Keratinocyte (primary cell): ENCODE results near the gene MYO1G. TPM values are rescaled to one million over a fixed set of nuclear protein-coding genes. Genes with fewer than 3 reads are reported as not detected.

Experiments used
- DNase-seq: peaks from one replicate; pipeline ENCODE4 v3.0.0-alpha.2; 2011; ENCODE audit warnings: low read depth, missing footprints, low spot score
- FAIRE-seq: peaks from 2 replicates; lab custom pipeline; 2011; peaks lifted over from hg19 to GRCh38; lab: Jason Lieb, UNC
- H2AFZ ChIP-seq: 2 replicates; pipeline ENCODE4 v1.6.0; 2012; ENCODE audit warnings: low read length, control low read depth, inconsistent platforms; ENCODE audit not compliant: control insufficient read depth
- H3K27ac ChIP-seq: 2 replicates; pipeline ENCODE4 v1.5.1; 2011; ENCODE audit warnings: low read length; ENCODE audit not compliant: control insufficient read depth, insufficient read depth
- H3K27me3 ChIP-seq: 3 replicates; pipeline ENCODE4 v1.6.0; 2011; ENCODE audit warnings: low read length; ENCODE audit not compliant: control insufficient read depth, insufficient read depth; ENCODE audit errors: extremely low read depth
- H3K36me3 ChIP-seq, 2 experiments: 2 replicates in 1 of 2; 3 replicates in 1 of 2; pipeline ENCODE4 v1.5.1; 2011; ENCODE audit warnings: low read length in 2 of 2, mild to moderate bottlenecking in 1 of 2; ENCODE audit not compliant: control insufficient read depth in 2 of 2, insufficient read depth in 2 of 2; ENCODE audit errors: extremely low read depth in 1 of 2
- H3K4me1 ChIP-seq: 3 replicates; pipeline ENCODE4 v1.5.1; 2011; ENCODE audit warnings: low read length; ENCODE audit not compliant: control insufficient read depth, insufficient read depth; ENCODE audit errors: extremely low read depth
- H3K4me2 ChIP-seq: 3 replicates; pipeline ENCODE4 v1.6.0; 2011; ENCODE audit warnings: low read depth, low read length; ENCODE audit not compliant: control insufficient read depth, insufficient read depth; ENCODE audit errors: extremely low read depth
- H3K4me3 ChIP-seq, 3 experiments: fragments of 200-600 bp in 1 of 3; sonication (generic) in 1 of 3; 2 replicates in 2 of 3; 3 replicates in 1 of 3; pipeline ENCODE4 v1.5.1; 2011 to 2016; ENCODE audit warnings: low read length in 3 of 3, mild to moderate bottlenecking in 3 of 3, control low read depth in 2 of 3, inconsistent platforms in 1 of 3, low read depth in 1 of 3, mixed read lengths in 1 of 3, mixed run types in 1 of 3, moderate library complexity in 1 of 3; ENCODE audit not compliant: control insufficient read depth in 2 of 3, insufficient read depth in 2 of 3; ENCODE audit errors: extremely low read depth in 1 of 3
- H3K79me2 ChIP-seq: 2 replicates; pipeline ENCODE4 v1.6.0; 2012; ENCODE audit warnings: low read length; ENCODE audit not compliant: control insufficient read depth, insufficient read depth
- H3K9ac ChIP-seq: 3 replicates; pipeline ENCODE4 v1.6.0; 2011; ENCODE audit warnings: low read length; ENCODE audit not compliant: control insufficient read depth, insufficient read depth; ENCODE audit errors: extremely low read depth
- H3K9me1 ChIP-seq: 3 replicates; pipeline ENCODE4 v1.6.0; 2011; ENCODE audit warnings: low read length; ENCODE audit not compliant: control insufficient read depth, insufficient read depth; ENCODE audit errors: extremely low read depth
- H3K9me3 ChIP-seq: 2 replicates; pipeline ENCODE4 v1.5.1; 2012; ENCODE audit warnings: low read depth, low read length; ENCODE audit not compliant: control insufficient read depth
- H4K20me1 ChIP-seq: 3 replicates; pipeline ENCODE4 v1.6.0; 2011; ENCODE audit warnings: low read length; ENCODE audit not compliant: control insufficient read depth, insufficient read depth; ENCODE audit errors: extremely low read depth
- EZH2 ChIP-seq: IDR thresholded peaks from one replicate; pipeline ENCODE4 v1.6.1; 2012; ENCODE audit warnings: inconsistent platforms, mild to moderate bottlenecking, low read length, moderate library complexity
- dilution Hi-C: fragments of 300-500 bp; cut with MboI; formaldehyde crosslinking; loops from one replicate; pipeline ENCODE4 v1.7.0; 2020; ENCODE audit warnings: low sequenced_read_pairs; ENCODE audit not compliant: extremely low pct_ligation_motif_present
- polyA plus RNA-seq, 5 experiments: library from polyadenylated mRNA; depleted of rRNA in 3 of 5; stranded (reverse) in 3 of 5; stranded (forward) in 1 of 5; unstranded in 1 of 5; fragments of >200 nt; gene quantifications; 1 replicate in 1 of 5; 2 replicates in 3 of 5; 3 replicates in 1 of 5; pipeline versions ENCODE4 v1.2.1 to v1.2.3, GENCODE V29; 2011 to 2012; ENCODE audit warnings: missing spikeins in 2 of 5, low read depth in 1 of 5, low replicate concordance in 1 of 5
- TF ChIP-seq, protein P1 (sequence below), 3 experiments: IDR thresholded peaks in 1 of 3; conservative IDR thresholded peaks in 1 of 3; optimal IDR thresholded peaks in 1 of 3; 2 replicates in 2 of 3; 3 replicates in 1 of 3; pipeline versions ENCODE3 to v1.5.1; 2011; ENCODE audit warnings: low read length in 3 of 3, mild to moderate bottlenecking in 3 of 3, moderate library complexity in 2 of 3, control low read depth in 1 of 3, inconsistent platforms in 1 of 3; ENCODE audit not compliant: insufficient read depth in 2 of 3; ENCODE audit errors: extremely low read depth in 1 of 3

MYO1G gene
- polyA plus RNA-seq, 1 donor (not counting 4 experiments of a cell fraction or from before 2014, with no cell fraction given), result 0.03 TPM

- H3K4me1 ChIP-seq, result peaks cover 12% of the 10 kb centered on the region
- H3K79me2 ChIP-seq, result peaks cover 76% of the 10 kb centered on the region
- H3K27me3 ChIP-seq, result no peaks in the 10 kb centered on the region
- H3K4me3 ChIP-seq, result no peak overlapping the region
- no peak for DNase-seq
- H3K4me2 ChIP-seq, result no peak overlapping the region
- TF ChIP-seq, protein P1, sequence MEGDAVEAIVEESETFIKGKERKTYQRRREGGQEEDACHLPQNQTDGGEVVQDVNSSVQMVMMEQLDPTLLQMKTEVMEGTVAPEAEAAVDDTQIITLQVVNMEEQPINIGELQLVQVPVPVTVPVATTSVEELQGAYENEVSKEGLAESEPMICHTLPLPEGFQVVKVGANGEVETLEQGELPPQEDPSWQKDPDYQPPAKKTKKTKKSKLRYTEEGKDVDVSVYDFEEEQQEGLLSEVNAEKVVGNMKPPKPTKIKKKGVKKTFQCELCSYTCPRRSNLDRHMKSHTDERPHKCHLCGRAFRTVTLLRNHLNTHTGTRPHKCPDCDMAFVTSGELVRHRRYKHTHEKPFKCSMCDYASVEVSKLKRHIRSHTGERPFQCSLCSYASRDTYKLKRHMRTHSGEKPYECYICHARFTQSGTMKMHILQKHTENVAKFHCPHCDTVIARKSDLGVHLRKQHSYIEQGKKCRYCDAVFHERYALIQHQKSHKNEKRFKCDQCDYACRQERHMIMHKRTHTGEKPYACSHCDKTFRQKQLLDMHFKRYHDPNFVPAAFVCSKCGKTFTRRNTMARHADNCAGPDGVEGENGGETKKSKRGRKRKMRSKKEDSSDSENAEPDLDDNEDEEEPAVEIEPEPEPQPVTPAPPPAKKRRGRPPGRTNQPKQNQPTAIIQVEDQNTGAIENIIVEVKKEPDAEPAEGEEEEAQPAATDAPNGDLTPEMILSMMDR (optimal IDR thresholded peaks at IDR 0.05 in 1 of 3, IDR thresholded peaks at IDR 0.05 in 1 of 3, conservative IDR thresholded peaks at IDR 0.05 in 1 of 3; ENCODE audit: extremely low read depth in 1 of 3, insufficient read depth in 2 of 3, low read length in 3 of 3), result no peak
- TF ChIP-seq EZH2, result no peak
- no peak overlapping the region for H3K27ac ChIP-seq
- no peaks in the 10 kb centered on the region for H3K9me3 ChIP-seq
- H3K9me1 ChIP-seq, result no peaks in the 10 kb centered on the region
- H3K9ac ChIP-seq, result no peak overlapping the region
- H3K36me3 ChIP-seq, result peaks cover 3 to 13% of the 10 kb centered on the region in 2 experiments
- dilution Hi-C loops, result no loop called here
- no peaks in the 10 kb centered on the region for H4K20me1 ChIP-seq
- no peak overlapping the region for H2AFZ ChIP-seq
- FAIRE-seq, result no peak
Observed at GRCh38 chr7:45007106-45007505, 28.3 kb upstream of the MYO1G start.

GRCh38 chr7:45003789-45004188 lies 25.0 kb upstream of the MYO1G start:
- dilution Hi-C loops, result no loop called here
- H3K79me2 ChIP-seq, result peaks cover 65% of the 10 kb centered on the region

More at GRCh38 chr7:45003789-45004188, 25.0 kb upstream of the MYO1G start:
- peaks cover 21% of the 10 kb centered on the region for H3K4me1 ChIP-seq
- no peaks in the 10 kb centered on the region for H3K9me3 ChIP-seq
- FAIRE-seq (no peak), DNase-seq (no peak)
- H4K20me1 ChIP-seq, result no peaks in the 10 kb centered on the region
- H3K9me1 ChIP-seq, result no peaks in the 10 kb centered on the region
- peaks cover 3 to 13% of the 10 kb centered on the region in 2 experiments for H3K36me3 ChIP-seq
- no peak overlapping the region for H3K4me2 ChIP-seq
- no peak overlapping the region for H3K9ac ChIP-seq
- TF ChIP-seq EZH2, result no peak
- TF ChIP-seq, protein P1 (optimal IDR thresholded peaks at IDR 0.05 in 1 of 3, IDR thresholded peaks at IDR 0.05 in 1 of 3, conservative IDR thresholded peaks at IDR 0.05 in 1 of 3; ENCODE audit: extremely low read depth in 1 of 3, insufficient read depth in 2 of 3, low read length in 3 of 3), result no peak
- H3K27me3 ChIP-seq, result no peaks in the 10 kb centered on the region
- no peak overlapping the region for H3K27ac ChIP-seq
- H3K4me3 ChIP-seq, result no peak overlapping the region
- H2AFZ ChIP-seq, result no peak overlapping the region
